Measurements from ENCODE around the gene PPIB. TPM values are rescaled to one million over a fixed set of nuclear protein-coding genes. Genes with fewer than 3 reads are reported as not detected.

Gene PPIB
- total RNA-seq, 2 donors from 2014 or later = 367 to 656 TPM

DNA sequence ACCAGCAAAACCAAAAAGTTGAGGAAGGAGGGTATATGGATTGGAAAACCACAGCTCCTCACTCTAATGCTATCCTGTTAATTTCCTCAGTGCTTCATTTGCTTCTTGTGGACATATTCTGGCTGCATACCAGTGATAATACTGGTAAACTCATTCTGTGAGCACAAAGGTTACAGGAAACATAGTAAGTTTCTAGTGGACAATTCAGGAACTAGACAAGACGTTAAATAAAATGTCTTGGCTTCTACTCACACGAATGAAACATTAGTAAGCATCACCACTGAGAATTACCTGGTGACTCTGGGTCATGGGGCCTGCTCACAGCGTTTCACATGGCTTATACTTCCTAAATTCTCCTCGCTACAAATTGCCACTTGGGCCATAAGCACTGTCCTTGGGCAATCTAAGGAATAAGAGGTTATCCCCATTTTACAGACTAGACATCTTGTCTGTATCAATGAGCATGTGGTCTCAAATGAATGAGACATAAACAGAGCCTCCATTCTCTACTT is 20.1 kb upstream of the PPIB start:
- TF ChIP-seq, protein P1, sequence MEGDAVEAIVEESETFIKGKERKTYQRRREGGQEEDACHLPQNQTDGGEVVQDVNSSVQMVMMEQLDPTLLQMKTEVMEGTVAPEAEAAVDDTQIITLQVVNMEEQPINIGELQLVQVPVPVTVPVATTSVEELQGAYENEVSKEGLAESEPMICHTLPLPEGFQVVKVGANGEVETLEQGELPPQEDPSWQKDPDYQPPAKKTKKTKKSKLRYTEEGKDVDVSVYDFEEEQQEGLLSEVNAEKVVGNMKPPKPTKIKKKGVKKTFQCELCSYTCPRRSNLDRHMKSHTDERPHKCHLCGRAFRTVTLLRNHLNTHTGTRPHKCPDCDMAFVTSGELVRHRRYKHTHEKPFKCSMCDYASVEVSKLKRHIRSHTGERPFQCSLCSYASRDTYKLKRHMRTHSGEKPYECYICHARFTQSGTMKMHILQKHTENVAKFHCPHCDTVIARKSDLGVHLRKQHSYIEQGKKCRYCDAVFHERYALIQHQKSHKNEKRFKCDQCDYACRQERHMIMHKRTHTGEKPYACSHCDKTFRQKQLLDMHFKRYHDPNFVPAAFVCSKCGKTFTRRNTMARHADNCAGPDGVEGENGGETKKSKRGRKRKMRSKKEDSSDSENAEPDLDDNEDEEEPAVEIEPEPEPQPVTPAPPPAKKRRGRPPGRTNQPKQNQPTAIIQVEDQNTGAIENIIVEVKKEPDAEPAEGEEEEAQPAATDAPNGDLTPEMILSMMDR (IDR thresholded peaks at IDR 0.05) = no peak
- Histone ChIP-seq H3K9ac (ENCODE audit: low read depth in 2 of 2, low read length in 2 of 2) (no peak overlapping the region), H3K27me3 (no peaks in the 10 kb centered on the region), H3K27ac (no peak overlapping the region), H3K4me3 (no peak overlapping the region), H3K36me3 (no peaks in the 10 kb centered on the region), H3K9me3 (no peaks in the 10 kb centered on the region), H3K4me1 (no peaks in the 10 kb centered on the region)
- intact Hi-C loops (cut with DNase I) = no loop called here
- DNase-seq = no peak

DNA sequence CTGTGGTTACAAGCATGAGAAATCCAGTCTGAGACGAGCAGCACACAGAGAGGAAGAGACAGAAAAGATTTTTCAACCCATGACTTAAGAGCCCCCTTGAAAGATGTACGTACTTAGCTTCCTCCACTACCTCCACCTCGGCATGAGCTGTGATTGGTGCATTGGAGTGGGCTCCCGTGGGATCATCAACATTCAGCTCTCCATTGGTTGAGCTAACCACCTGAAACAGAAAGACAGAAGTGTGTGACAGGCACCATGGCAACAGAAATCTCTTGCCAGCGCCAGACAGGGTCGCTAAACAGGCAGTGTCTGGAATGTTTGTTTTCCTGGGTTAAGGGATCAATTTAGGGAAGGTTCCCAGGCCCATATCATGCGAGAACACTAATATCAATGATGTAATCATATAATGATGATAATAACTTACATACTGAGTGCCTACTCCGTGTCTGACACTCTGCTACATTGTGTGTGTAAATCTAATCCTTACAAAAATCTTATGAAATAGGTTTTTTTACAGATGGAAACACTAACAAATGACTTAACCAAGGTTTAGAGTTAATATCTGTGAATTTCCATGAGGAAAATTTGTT is 17.5 kb upstream of the PPIB start:
- Histone ChIP-seq H3K36me3 (no peaks in the 10 kb centered on the region), H3K27ac (no peak overlapping the region), H3K27me3 (no peaks in the 10 kb centered on the region), H3K4me1 (no peaks in the 10 kb centered on the region), H3K4me3 (no peak overlapping the region), H3K9me3 (no peaks in the 10 kb centered on the region), H3K9ac (ENCODE audit: low read depth in 2 of 2, low read length in 2 of 2) (no peak overlapping the region)
- DNase-seq = no peak
- TF ChIP-seq, protein P1 (IDR thresholded peaks at IDR 0.05) = no peak
- intact Hi-C loops (cut with DNase I) = no loop called here

DNA sequence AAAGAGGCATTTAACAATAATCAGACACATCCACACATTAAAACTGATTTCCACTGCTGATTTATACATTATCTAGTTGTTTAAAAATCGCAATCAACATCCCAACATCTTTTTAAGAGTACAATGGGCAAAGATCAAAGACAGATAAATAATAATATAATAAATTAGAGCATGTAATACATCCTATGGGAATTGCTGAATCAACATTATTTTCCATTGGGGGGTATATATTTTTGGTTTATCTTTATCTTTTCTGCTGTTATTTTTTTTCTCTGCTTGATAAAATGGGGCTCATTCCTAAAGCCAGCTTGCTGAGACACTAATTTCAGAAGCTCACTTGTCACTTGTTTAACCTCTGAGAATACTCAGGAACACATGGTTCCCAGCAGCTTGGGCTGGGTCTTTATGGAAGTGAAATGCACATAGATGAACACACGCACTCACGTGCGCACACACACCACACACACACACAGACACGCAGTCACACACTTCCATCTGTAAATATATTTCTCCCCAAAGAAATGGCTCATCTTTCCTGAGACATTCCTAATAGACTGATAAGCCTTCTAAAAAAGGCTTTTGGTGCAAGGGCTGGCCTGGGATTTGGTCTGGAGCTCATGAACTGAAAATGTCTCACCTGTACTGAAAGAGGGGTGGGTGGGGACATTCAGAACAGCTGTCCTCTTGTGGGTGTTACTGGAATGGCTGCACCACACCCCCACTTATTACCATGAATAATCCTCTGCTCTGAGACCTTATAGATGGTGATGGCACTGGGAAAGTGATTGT is 3.5 kb upstream of the PPIB start:
- Histone ChIP-seq H3K9me3 (no peaks in the 10 kb centered on the region), H3K27me3 (no peaks in the 10 kb centered on the region), H3K27ac (no peak overlapping the region), H3K36me3 (no peaks in the 10 kb centered on the region), H3K4me1 (no peaks in the 10 kb centered on the region), H3K9ac (ENCODE audit: low read depth in 2 of 2, low read length in 2 of 2) (no peak overlapping the region), H3K4me3 (no peak overlapping the region)
- DNase-seq = no peak
- TF ChIP-seq, protein P1 (IDR thresholded peaks at IDR 0.05) = no peak
- intact Hi-C loops (cut with DNase I) = no loop called here

DNA sequence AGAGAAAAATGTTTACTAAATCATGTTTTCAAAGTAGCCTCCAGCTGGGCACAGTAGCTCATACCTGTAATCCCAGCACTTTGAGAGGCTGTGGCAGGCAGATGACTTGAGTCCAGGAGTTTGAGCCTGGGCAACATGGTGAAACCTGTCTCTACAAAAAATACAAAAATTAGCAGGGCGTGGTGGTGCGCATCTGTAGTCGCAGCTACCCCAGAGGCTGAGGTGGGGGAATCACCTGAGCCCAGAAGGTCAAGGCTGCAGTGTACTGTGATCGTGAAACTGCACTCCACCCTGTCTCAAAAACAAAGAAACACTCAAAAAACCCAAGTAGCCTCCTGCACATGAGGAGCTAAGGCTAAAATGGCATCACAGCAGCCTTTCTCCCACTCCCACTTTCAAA is 1.6 kb upstream of the PPIB start:
- no peak for DNase-seq
- TF ChIP-seq, protein P1 (IDR thresholded peaks at IDR 0.05) = no peak
- Histone ChIP-seq H3K9ac (ENCODE audit: low read depth in 2 of 2, low read length in 2 of 2) (no peak overlapping the region), H3K9me3 (no peaks in the 10 kb centered on the region), H3K27me3 (no peaks in the 10 kb centered on the region), H3K4me1 (peaks cover 7% of the 10 kb centered on the region), H3K36me3 (peaks cover 11% of the 10 kb centered on the region), H3K27ac (no peak overlapping the region), H3K4me3 (no peak overlapping the region)
- intact Hi-C loops (cut with DNase I) = no loop called here

DNA sequence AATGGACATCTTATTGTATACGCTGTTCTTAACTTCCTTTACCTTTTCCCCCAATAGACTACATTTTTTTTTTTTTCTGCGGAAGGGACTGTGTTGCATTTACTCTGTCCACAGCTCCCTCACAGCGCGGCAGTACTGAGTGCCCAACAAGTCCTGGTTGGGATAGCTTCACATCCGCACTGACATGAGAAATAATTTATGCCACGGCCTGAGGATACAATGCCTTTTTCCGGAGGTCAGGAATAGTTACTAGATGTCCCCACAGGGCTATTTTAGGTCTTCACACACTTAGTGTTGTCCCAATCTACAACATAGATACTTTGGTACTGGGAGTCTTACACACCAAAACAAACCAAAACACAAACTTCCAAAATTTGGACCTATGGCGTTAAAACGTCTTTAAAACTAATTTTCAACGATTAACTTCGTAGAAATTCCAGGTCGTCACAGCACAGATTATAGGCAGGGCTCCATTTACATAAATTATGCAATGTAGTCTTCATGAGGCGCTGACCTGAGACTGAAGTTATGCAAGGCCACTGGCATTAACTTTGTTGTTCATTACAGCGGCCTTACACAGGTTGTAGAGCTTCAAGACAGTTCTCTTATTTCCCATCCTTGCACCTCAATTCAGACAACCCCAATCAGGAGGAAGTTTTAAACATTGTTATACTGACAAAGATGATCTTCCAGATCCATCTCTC is 989 bp upstream of the PPIB start:
- intact Hi-C loops (cut with DNase I) = no loop called here
- H3K36me3 ChIP-seq = peaks cover 17% of the 10 kb centered on the region
- peak overlapping the region; percentile 54 to 80 for H3K9ac ChIP-seq (ENCODE audit: low read depth in 2 of 2, low read length in 2 of 2)
- no peaks in the 10 kb centered on the region for H3K9me3 ChIP-seq
- no peaks in the 10 kb centered on the region for H3K27me3 ChIP-seq
- peak overlapping the region; percentile 69 for H3K27ac ChIP-seq
- peak; percentile 30 for DNase-seq
- H3K4me3 ChIP-seq = no peak overlapping the region
- H3K4me1 ChIP-seq = peaks cover 7% of the 10 kb centered on the region
- TF ChIP-seq, protein P1 (IDR thresholded peaks at IDR 0.05) = no peak

All from colonic mucosa (tissue), 4 donors.